Measurements from ENCODE around the gene IRF8.

Gene IRF8

GRCh38 chr16:85944572-85945423 lies 45.8 kb downstream of the IRF8 start:
- TF ChIP-seq REST (IDR thresholded peaks at IDR 0.05; ENCODE audit: insufficient read depth in 1 of 2, low read depth in 2 of 2, low read length in 2 of 2) (no peak), POLR2AphosphoS5 (IDR thresholded peaks at IDR 0.05; ENCODE audit: low read depth, low read length) (no peak), TAF1 (IDR thresholded peaks at IDR 0.05; ENCODE audit: borderline replicate concordance, insufficient read depth, low read length) (no peak), SIN3A (IDR thresholded peaks at IDR 0.05; ENCODE audit: borderline replicate concordance, insufficient read depth, low read length) (no peak), FOXP2 (optimal IDR thresholded peaks at IDR 0.05; ENCODE audit: borderline replicate concordance, extremely low read depth, extremely low read length, insufficient read depth) (no peak)

- TF ChIP-seq REST (IDR thresholded peaks at IDR 0.05; ENCODE audit: insufficient read depth in 1 of 2, low read depth in 2 of 2, low read length in 2 of 2) (no peak), POLR2AphosphoS5 (IDR thresholded peaks at IDR 0.05; ENCODE audit: low read depth, low read length) (no peak), TAF1 (IDR thresholded peaks at IDR 0.05; ENCODE audit: borderline replicate concordance, insufficient read depth, low read length) (no peak), FOXP2 (optimal IDR thresholded peaks at IDR 0.05; ENCODE audit: borderline replicate concordance, extremely low read depth, extremely low read length, insufficient read depth) (no peak), SIN3A (IDR thresholded peaks at IDR 0.05; ENCODE audit: borderline replicate concordance, insufficient read depth, low read length) (no peak)
Observed at GRCh38 chr16:85945424-85945751, 46.4 kb downstream of the IRF8 start.

- no peak for TF ChIP-seq FOXP2 (optimal IDR thresholded peaks at IDR 0.05; ENCODE audit: borderline replicate concordance, extremely low read depth, extremely low read length, insufficient read depth)
- TF ChIP-seq REST (IDR thresholded peaks at IDR 0.05; ENCODE audit: insufficient read depth in 1 of 2, low read depth in 2 of 2, low read length in 2 of 2), result no peak
- TF ChIP-seq SIN3A (IDR thresholded peaks at IDR 0.05; ENCODE audit: borderline replicate concordance, insufficient read depth, low read length), result no peak
- no peak for TF ChIP-seq POLR2AphosphoS5 (IDR thresholded peaks at IDR 0.05; ENCODE audit: low read depth, low read length)
- TF ChIP-seq TAF1 (IDR thresholded peaks at IDR 0.05; ENCODE audit: borderline replicate concordance, insufficient read depth, low read length), result no peak
Observed at GRCh38 chr16:85946541-85947124, 47.7 kb downstream of the IRF8 start.

GRCh38 chr16:85947230-85948137 lies 48.5 kb downstream of the IRF8 start:
- TF ChIP-seq TAF1 (IDR thresholded peaks at IDR 0.05; ENCODE audit: borderline replicate concordance, insufficient read depth, low read length), result no peak
- TF ChIP-seq FOXP2 (optimal IDR thresholded peaks at IDR 0.05; ENCODE audit: borderline replicate concordance, extremely low read depth, extremely low read length, insufficient read depth), result no peak
- TF ChIP-seq SIN3A (IDR thresholded peaks at IDR 0.05; ENCODE audit: borderline replicate concordance, insufficient read depth, low read length), result no peak

GRCh38 chr16:85948138-85948509 lies 49.2 kb downstream of the IRF8 start:
- TF ChIP-seq POLR2AphosphoS5 (IDR thresholded peaks at IDR 0.05; ENCODE audit: low read depth, low read length) (no peak), FOXP2 (optimal IDR thresholded peaks at IDR 0.05; ENCODE audit: borderline replicate concordance, extremely low read depth, extremely low read length, insufficient read depth) (no peak), SIN3A (IDR thresholded peaks at IDR 0.05; ENCODE audit: borderline replicate concordance, insufficient read depth, low read length) (no peak), REST (IDR thresholded peaks at IDR 0.05; ENCODE audit: insufficient read depth in 1 of 2, low read depth in 2 of 2, low read length in 2 of 2) (no peak), TAF1 (IDR thresholded peaks at IDR 0.05; ENCODE audit: borderline replicate concordance, insufficient read depth, low read length) (no peak)
